ENCODE results near the gene WDR27. TPM values are rescaled to one million over a fixed set of nuclear protein-coding genes. Genes with fewer than 3 reads are reported as not detected.
A peak's percentile ranks its signal among the peaks of the same experiment; 100 is the strongest.

WDR27 gene
- total RNA-seq, 2 donors from 2014 or later: 25.7 to 26.0 TPM

GRCh38 chr6:169455470-169455869, 246.4 kb downstream of the WDR27 start:
- no peaks in the 10 kb centered on the region for H3K36me3 Mint-ChIP-seq (ENCODE audit: low read depth)

DNA sequence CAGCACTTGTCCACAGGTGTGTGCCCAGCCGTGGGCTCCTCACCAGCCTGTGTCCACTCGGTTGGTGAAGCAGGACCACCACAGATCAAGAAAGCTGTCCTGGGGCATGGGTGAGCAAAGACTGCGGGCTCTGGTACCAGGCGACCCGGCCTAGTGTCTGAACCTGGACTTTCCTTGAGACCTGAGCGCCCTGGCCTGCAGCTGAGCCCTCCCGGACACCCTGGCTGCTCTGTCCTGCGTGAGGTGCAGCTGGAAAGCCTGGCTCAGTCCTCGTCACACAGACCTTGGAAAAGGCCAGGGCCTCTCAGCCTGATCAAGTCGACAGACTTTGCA, 247.0 kb downstream of the WDR27 start:
- DNase-seq (no peak), ATAC-seq (no peak)
- peaks cover 2% of the 10 kb centered on the region for H3K4me1 Mint-ChIP-seq
- H3K27me3 Mint-ChIP-seq: peaks cover 9% of the 10 kb centered on the region
- no peaks in the 10 kb centered on the region for H3K36me3 Mint-ChIP-seq (ENCODE audit: low read depth)
- no peak overlapping the region for H3K27ac Mint-ChIP-seq
- H3K9me3 ChIP-seq (ENCODE audit: control insufficient read depth, low read length, poor library complexity, severe bottlenecking): no peaks in the 10 kb centered on the region
- no peak overlapping the region for H3K4me3 Mint-ChIP-seq

More at GRCh38 chr6:169455470-169455869, 246.4 kb downstream of the WDR27 start:
- Mint-ChIP-seq H3K27me3 (peaks cover 8% of the 10 kb centered on the region), H3K27ac (no peak overlapping the region), H3K4me3 (no peak overlapping the region), H3K4me1 (peaks cover 2% of the 10 kb centered on the region)
- no peaks in the 10 kb centered on the region for H3K9me3 ChIP-seq (ENCODE audit: control insufficient read depth, low read length, poor library complexity, severe bottlenecking)
- ATAC-seq (no peak), DNase-seq (no peak)

- Mint-ChIP-seq H3K27ac (no peak overlapping the region), H3K4me3 (no peak overlapping the region), H3K4me1 (peaks cover 2% of the 10 kb centered on the region), H3K27me3 (peaks cover 12% of the 10 kb centered on the region), H3K36me3 (ENCODE audit: low read depth) (no peaks in the 10 kb centered on the region)
- DNase-seq: no peak
- no peaks in the 10 kb centered on the region for H3K9me3 ChIP-seq (ENCODE audit: control insufficient read depth, low read length, poor library complexity, severe bottlenecking)
- no peak for ATAC-seq
Observed at GRCh38 chr6:169454204-169454871, 247.5 kb downstream of the WDR27 start.

DNA sequence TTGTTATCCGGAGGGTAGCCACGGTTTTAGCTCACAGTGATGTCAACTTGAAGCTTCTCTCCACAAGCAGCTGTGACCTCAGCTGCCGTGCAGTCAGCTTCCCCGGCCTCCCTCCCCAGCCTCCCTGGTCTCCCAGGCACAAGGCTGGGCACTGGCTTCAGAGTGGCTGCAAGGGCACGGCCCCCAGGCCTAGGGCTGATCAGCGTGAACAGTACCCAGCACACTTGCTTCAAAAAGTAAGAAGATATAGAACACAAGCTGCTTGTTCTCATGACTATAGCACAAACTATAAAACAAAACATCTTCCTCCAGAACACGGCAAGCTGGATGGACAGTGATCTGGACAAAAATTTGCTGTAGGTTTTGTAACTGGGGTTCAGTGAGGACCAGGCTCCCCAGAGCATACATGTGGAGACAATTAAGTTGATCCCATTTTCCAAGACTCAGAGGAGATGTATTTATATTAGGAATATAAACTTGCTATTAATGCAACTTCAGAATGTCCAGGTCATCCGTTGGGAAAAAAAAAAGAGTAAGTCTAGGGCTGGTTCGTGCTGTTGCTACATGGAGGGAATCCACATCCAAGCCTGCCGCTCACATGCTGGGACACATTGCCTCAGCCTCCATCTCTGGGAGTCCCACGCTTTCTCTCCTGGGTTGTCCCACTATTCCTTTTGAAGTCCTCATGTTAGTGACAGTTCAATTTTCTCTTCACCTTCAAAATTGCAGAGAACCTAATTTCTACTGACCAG, 248.8 kb downstream of the WDR27 start:
- peaks cover 2% of the 10 kb centered on the region for H3K4me1 Mint-ChIP-seq
- peaks cover 21% of the 10 kb centered on the region for H3K27me3 Mint-ChIP-seq
- H3K36me3 Mint-ChIP-seq (ENCODE audit: low read depth): no peaks in the 10 kb centered on the region
- H3K27ac Mint-ChIP-seq: no peak overlapping the region
- ATAC-seq (no peak), DNase-seq (no peak)
- no peaks in the 10 kb centered on the region for H3K9me3 ChIP-seq (ENCODE audit: control insufficient read depth, low read length, poor library complexity, severe bottlenecking)
- H3K4me3 Mint-ChIP-seq: no peak overlapping the region

DNA sequence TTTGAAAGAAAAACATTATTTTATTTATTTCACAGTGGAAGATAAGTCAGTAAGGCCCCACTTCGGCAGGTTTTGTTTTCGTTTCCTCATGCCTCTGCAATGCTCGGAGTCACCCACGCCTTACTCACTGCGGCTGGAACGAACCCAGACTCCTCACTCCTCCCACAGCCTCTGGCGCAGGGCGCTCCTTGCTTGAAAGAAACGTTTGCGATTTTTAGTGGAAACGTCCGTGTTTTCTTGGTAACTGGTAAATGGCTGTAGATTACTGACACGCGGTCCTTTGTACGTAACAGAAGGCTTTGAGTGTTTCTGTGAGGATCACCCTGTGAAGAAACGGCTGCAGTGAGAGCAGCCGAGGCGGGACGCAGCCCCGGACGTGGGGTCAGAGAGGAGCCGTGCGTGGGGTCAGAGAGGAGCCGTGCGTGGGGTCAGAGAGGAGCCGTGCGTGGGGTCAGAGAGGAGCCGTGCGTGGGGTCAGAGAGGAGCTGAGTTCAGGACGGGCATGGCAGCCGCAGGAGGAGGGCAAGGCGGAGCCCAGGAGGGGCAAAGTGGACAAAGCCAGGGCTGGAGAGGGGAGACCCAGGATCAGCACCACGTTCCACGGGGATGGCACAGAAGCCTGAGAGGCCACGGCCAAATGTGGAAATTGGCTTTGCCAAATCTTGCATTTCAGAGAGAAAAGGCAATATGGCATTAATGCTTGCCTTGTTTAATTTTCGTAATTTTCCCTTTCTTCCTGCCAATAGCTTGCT, 249.5 kb downstream of the WDR27 start:
- Mint-ChIP-seq H3K4me3 (no peak overlapping the region), H3K4me1 (peaks cover 2% of the 10 kb centered on the region), H3K27me3 (peaks cover 21% of the 10 kb centered on the region), H3K36me3 (ENCODE audit: low read depth) (no peaks in the 10 kb centered on the region), H3K27ac (no peak overlapping the region)
- no peak for DNase-seq
- no peaks in the 10 kb centered on the region for H3K9me3 ChIP-seq (ENCODE audit: control insufficient read depth, low read length, poor library complexity, severe bottlenecking)
- ATAC-seq: no peak

DNA sequence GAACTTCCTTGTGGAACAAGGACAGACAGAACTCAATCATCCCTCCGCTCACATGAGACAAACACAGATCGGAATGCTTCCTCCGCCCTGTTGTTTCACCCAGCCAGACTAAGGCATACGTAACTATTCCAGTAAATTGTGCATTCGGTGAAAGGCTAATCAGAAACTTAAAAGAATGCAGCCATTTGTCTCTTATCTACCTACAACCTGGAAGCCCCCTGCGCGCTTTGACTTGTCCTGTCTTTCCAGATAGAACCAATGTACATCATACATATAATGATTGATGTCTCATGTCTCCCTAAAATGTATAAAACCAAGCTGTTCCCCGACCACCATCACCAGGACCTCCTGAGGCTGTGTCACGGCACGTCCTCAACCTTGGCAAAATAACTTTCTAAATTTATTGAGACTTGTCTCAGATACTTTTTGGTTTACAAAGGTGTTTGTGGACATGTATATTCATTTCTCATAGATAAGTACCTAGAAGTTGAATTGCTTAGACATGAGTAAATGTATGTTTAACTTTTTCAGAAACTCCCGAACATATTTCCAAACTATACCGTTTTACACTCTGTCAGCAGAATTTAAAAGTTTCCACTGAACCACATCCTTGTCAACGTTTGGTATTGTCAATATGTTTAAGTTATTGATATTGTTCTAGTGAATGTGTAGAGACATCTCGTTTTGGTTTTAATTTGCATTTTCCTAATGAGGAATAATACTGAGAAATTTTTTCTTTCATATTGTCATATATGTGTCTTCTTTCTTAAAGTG, 250.6 kb downstream of the WDR27 start:
- H3K4me3 Mint-ChIP-seq: no peak overlapping the region
- H3K36me3 Mint-ChIP-seq (ENCODE audit: low read depth): no peaks in the 10 kb centered on the region
- H3K27me3 Mint-ChIP-seq: peaks cover 21% of the 10 kb centered on the region
- no peak overlapping the region for H3K27ac Mint-ChIP-seq
- peaks cover 2% of the 10 kb centered on the region for H3K4me1 Mint-ChIP-seq
- DNase-seq (no peak), ATAC-seq (no peak)
- no peaks in the 10 kb centered on the region for H3K9me3 ChIP-seq (ENCODE audit: control insufficient read depth, low read length, poor library complexity, severe bottlenecking)

DNA sequence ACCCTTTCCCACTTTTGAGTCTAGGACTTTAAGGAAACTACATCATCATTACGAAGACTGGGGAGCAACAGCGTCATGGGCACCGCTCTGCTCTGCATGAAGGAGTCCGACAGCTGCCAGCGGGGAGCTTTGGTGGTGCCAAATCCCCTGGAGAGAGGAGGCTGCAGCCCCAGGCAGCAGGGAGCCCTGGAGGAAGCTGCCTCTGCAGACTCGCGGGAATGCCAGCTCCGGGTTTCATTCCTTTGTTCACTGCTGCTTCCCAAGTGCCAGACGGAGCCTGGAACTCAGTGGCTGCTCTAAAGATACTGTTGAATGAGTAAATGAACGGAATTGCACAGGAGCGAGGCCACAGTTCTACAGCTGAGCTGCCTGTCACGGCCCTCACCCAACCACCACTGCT, 251.7 kb downstream of the WDR27 start:
- no peak overlapping the region for H3K4me3 Mint-ChIP-seq
- DNase-seq (no peak), ATAC-seq (no peak)
- peaks cover 2% of the 10 kb centered on the region for H3K4me1 Mint-ChIP-seq
- peaks cover 21% of the 10 kb centered on the region for H3K27me3 Mint-ChIP-seq
- no peaks in the 10 kb centered on the region for H3K9me3 ChIP-seq (ENCODE audit: control insufficient read depth, low read length, poor library complexity, severe bottlenecking)
- H3K27ac Mint-ChIP-seq: no peak overlapping the region
- H3K36me3 Mint-ChIP-seq (ENCODE audit: low read depth): no peaks in the 10 kb centered on the region

DNA sequence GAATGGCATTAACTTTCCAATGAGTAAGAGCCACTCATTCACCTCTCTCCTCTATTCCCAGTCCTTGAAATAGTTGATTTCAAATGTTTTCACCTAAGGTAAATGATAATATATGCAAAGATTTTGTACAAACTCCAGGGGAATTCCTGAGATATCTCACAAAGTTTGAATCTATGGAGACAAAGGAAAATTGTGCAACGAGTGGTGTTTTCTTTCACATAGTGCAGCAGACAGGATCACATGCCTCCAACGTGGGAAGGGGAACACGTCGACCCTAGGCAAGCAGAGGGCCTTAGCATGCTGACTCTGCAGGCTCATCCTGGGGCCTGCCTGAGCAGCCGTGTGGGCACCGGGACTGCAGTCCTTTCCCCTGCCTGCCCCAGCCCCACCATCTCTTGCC, 252.6 kb downstream of the WDR27 start:
- Mint-ChIP-seq H3K36me3 (ENCODE audit: low read depth) (no peaks in the 10 kb centered on the region), H3K4me3 (no peak overlapping the region), H3K27me3 (peaks cover 28% of the 10 kb centered on the region), H3K27ac (peak overlapping the region; percentile 21), H3K4me1 (peaks cover 2% of the 10 kb centered on the region)
- no peaks in the 10 kb centered on the region for H3K9me3 ChIP-seq (ENCODE audit: control insufficient read depth, low read length, poor library complexity, severe bottlenecking)
- DNase-seq (no peak), ATAC-seq (no peak)

DNA sequence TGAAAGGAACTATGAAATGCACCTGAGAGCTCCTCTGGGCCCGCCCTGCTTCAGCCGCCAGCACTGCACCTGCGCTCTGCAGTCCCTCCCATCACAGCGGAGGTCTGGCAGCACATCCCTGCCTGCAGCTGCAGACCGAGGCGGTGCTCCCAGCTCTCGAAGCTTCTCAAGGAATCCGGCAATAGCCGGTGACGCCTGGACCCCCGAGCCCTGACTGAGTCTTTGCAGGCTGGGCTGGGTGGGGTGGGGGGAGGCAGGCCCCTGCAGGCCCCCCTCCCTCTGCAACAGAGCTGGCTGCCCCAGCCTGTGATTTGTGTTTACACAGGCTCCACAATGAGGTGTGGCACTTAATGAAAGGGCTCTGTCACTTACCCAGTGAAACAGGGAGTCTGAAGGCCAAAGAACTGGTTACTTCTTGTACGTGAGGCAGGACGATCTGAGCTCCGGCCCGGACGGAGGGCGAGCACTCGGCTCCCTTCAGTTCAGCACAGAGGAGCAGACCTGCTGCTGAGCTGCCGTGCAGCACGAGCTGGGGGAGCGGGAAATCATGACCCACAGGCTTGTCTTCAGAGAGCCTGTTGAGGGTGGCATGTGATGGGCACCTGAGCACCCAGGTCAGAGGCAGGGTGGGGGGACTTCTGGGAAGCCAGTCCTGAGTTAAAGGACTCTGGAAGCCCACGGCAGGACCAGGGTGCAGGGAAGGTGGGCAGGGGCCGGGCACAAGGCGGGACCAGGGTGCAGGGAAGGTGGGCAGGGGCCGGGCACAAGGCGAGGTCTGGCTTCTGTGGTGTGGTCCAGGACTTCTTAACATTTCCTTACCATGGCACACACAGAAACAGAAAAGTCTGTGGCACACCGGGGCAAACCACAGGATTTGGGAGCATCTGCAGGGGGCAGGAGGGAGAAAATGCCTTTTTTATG, 255.9 kb downstream of the WDR27 start:
- H3K27me3 Mint-ChIP-seq: peaks cover 51% of the 10 kb centered on the region
- ATAC-seq (no peak), DNase-seq (no peak)
- H3K9me3 ChIP-seq (ENCODE audit: control insufficient read depth, low read length, poor library complexity, severe bottlenecking): no peaks in the 10 kb centered on the region
- no peaks in the 10 kb centered on the region for H3K4me1 Mint-ChIP-seq
- no peak overlapping the region for H3K27ac Mint-ChIP-seq
- H3K36me3 Mint-ChIP-seq (ENCODE audit: low read depth): no peaks in the 10 kb centered on the region
- no peak overlapping the region for H3K4me3 Mint-ChIP-seq

DNA sequence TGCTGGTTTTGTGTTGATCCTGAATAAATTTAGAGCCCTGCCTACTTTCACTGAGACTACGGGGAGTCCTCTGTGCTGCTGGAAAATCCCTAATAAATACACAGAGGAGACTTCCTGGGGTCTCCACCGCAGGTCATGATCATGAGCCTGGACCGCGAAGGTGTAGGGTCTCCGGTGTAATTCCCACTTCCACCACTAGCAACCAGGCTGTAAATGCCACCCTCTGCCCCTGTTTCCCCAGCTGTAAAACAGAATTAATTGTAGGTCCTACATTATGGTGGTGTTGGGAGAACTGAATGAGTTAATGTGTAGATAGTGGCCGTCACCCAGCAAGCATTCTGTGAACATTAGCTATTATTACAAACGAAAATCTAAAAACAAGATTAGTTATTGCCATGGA, 256.6 kb downstream of the WDR27 start:
- no peaks in the 10 kb centered on the region for H3K9me3 ChIP-seq (ENCODE audit: control insufficient read depth, low read length, poor library complexity, severe bottlenecking)
- ATAC-seq (no peak), DNase-seq (no peak)
- Mint-ChIP-seq H3K36me3 (ENCODE audit: low read depth) (no peaks in the 10 kb centered on the region), H3K4me3 (no peak overlapping the region), H3K27ac (no peak overlapping the region), H3K4me1 (no peaks in the 10 kb centered on the region), H3K27me3 (peaks cover 46% of the 10 kb centered on the region)

DNA sequence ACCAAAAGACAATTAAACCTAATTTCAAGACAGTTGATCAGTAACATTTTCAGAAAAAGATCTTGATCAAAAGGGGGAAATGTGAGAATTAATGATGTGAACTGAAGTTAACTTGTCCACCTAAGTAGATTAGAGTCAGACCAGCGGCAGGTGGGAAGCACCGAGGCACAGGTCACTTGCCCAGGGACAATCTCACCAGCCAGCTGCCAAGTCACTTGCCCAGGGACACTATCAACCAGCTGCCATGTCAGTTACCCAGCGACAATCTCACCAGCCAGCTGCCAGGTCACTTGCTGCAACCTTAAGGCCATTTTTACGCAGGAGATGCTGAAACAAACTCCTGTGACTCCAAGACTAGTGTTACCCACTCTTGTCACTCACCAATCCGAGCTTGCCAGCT, 260.5 kb downstream of the WDR27 start:
- Mint-ChIP-seq H3K27ac (no peak overlapping the region), H3K4me3 (no peak overlapping the region), H3K36me3 (ENCODE audit: low read depth) (no peaks in the 10 kb centered on the region), H3K4me1 (no peaks in the 10 kb centered on the region), H3K27me3 (peaks cover 34% of the 10 kb centered on the region)
- ATAC-seq (no peak), DNase-seq (no peak)
- no peaks in the 10 kb centered on the region for H3K9me3 ChIP-seq (ENCODE audit: control insufficient read depth, low read length, poor library complexity, severe bottlenecking)

- no peak overlapping the region for H3K27ac Mint-ChIP-seq
- H3K36me3 Mint-ChIP-seq (ENCODE audit: low read depth): no peaks in the 10 kb centered on the region
- no peaks in the 10 kb centered on the region for H3K4me1 Mint-ChIP-seq
- peaks cover 39% of the 10 kb centered on the region for H3K27me3 Mint-ChIP-seq
- no peak for ATAC-seq
- DNase-seq: no peak
- H3K9me3 ChIP-seq (ENCODE audit: control insufficient read depth, low read length, poor library complexity, severe bottlenecking): no peaks in the 10 kb centered on the region
- no peak overlapping the region for H3K4me3 Mint-ChIP-seq
Observed at GRCh38 chr6:169439710-169440109, 262.1 kb downstream of the WDR27 start.
